Osteoblast (primary cell): ENCODE measurements around the gene SMIM14. TPM values are rescaled to one million over a fixed set of nuclear protein-coding genes. Genes with fewer than 3 reads are reported as not detected.
"Not testable (repeated sequence)": the region's sequence is repeated elsewhere in the genome, so short reads cannot be mapped to it uniquely, and the experiment has no call there.

ENCODE experiments used
- DNase-seq: peaks from one replicate; pipeline ENCODE4 v3.0.0; 2011; ENCODE audit warnings: low spot score, mixed read lengths; ENCODE audit not compliant: insufficient read length; ENCODE audit errors: missing footprints
- H2AFZ ChIP-seq: 2 replicates; pipeline ENCODE4 v1.6.0; 2011; ENCODE audit warnings: mild to moderate bottlenecking, low read length
- H3K27ac ChIP-seq: 2 replicates; pipeline ENCODE4 v1.5.1; 2011; ENCODE audit warnings: mild to moderate bottlenecking, low read depth, low read length, moderate library complexity
- H3K27me3 ChIP-seq: 2 replicates; pipeline ENCODE4 v1.6.0; 2012; ENCODE audit warnings: mild to moderate bottlenecking, control low read depth, inconsistent platforms, low read length, moderate library complexity; ENCODE audit not compliant: insufficient read depth
- H3K36me3 ChIP-seq: 2 replicates; pipeline ENCODE4 v1.5.1; 2011; ENCODE audit warnings: mild to moderate bottlenecking, low read length, control low read depth, moderate library complexity; ENCODE audit not compliant: insufficient read depth
- H3K4me1 ChIP-seq: 2 replicates; pipeline ENCODE4 v1.5.1; 2011; ENCODE audit warnings: mild to moderate bottlenecking, low read length, control low read depth, moderate library complexity; ENCODE audit not compliant: insufficient read depth
- H3K4me2 ChIP-seq: 2 replicates; pipeline ENCODE4 v1.6.0; 2011; ENCODE audit warnings: mild to moderate bottlenecking, low read length; ENCODE audit not compliant: insufficient read depth
- H3K4me3 ChIP-seq: fragments of 200-600 bp; sonication (generic); 3 replicates; pipeline ENCODE4 v1.5.1; 2012; ENCODE audit warnings: mild to moderate bottlenecking, low read length, inconsistent platforms; ENCODE audit not compliant: insufficient read depth
- H3K79me2 ChIP-seq: 2 replicates; pipeline ENCODE4 v1.6.0; 2012; ENCODE audit warnings: mild to moderate bottlenecking, low read length, control low read depth, inconsistent platforms; ENCODE audit not compliant: insufficient read depth
- H3K9me3 ChIP-seq: 2 replicates; pipeline ENCODE4 v1.5.1; 2011; ENCODE audit warnings: low read depth, low read length, control low read depth
- H4K20me1 ChIP-seq: 2 replicates; pipeline ENCODE4 v1.6.0; 2012; ENCODE audit warnings: mild to moderate bottlenecking, low read length, control low read depth; ENCODE audit not compliant: insufficient read depth
- CTCF ChIP-seq: IDR thresholded peaks from 2 replicates; pipeline ENCODE4 v1.5.1; 2011; ENCODE audit warnings: mild to moderate bottlenecking, low read depth, low read length, moderate library complexity; ENCODE audit errors: extremely low read depth
- total RNA-seq: library from RNA; depleted of rRNA; stranded (reverse); fragments of >200 nt; gene quantifications from 2 replicates; pipeline ENCODE4 v1.2.3, GENCODE V29; 2012

SMIM14 gene
- total RNA-seq, 1 donor: 61.5 TPM

DNA sequence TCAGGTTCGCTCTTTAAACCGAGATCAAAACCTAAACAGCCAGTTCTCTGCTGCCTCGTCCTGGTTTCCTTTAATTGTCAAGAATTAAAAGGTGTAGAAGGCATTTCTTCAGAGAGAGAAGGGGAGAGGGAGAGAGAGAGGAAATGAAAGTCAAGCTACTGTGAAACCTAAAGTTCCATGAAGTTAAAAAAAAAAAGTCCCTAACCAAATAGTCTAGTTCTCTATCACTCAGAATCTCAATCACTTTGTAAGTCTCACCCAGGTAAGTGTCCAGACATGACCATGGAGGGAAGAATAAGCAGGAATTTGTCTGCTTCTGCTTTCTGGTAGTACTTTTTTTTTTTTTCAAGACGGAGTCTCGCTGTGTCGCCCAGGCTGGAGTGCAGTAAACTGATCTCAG, 18.8 kb upstream of the SMIM14 start:
- Histone ChIP-seq H3K27ac (no peak overlapping the region), H4K20me1 (no peaks in the 10 kb centered on the region), H3K79me2 (no peaks in the 10 kb centered on the region), H3K4me2 (no peak overlapping the region), H2AFZ (no peak overlapping the region), H3K36me3 (no peaks in the 10 kb centered on the region), H3K27me3 (no peaks in the 10 kb centered on the region), H3K4me3 (no peak overlapping the region), H3K4me1 (peaks cover 7% of the 10 kb centered on the region), H3K9me3 (no peaks in the 10 kb centered on the region)
- no peak for DNase-seq
- TF ChIP-seq CTCF: no peak

- not testable (repeated sequence) for H3K4me1 ChIP-seq, H2AFZ ChIP-seq, H3K4me3 ChIP-seq, DNase-seq, H3K27ac ChIP-seq, H3K9me3 ChIP-seq, H3K36me3 ChIP-seq, H3K27me3 ChIP-seq, H3K79me2 ChIP-seq, H3K4me2 ChIP-seq, H4K20me1 ChIP-seq
These were observed 18.0 kb upstream of the SMIM14 start for GRCh38 chr4:39656638-39657037.

GRCh38 chr4:39655876-39656275, 17.2 kb upstream of the SMIM14 start:
- Histone ChIP-seq H3K4me1 (peaks cover 7% of the 10 kb centered on the region), H3K79me2 (no peaks in the 10 kb centered on the region), H3K4me2 (no peak overlapping the region), H3K27ac (no peak overlapping the region), H4K20me1 (no peaks in the 10 kb centered on the region), H2AFZ (no peak overlapping the region), H3K36me3 (no peaks in the 10 kb centered on the region), H3K9me3 (no peaks in the 10 kb centered on the region), H3K4me3 (no peak overlapping the region), H3K27me3 (no peaks in the 10 kb centered on the region)
- DNase-seq: peak; percentile 58
- no peak for TF ChIP-seq CTCF

DNA sequence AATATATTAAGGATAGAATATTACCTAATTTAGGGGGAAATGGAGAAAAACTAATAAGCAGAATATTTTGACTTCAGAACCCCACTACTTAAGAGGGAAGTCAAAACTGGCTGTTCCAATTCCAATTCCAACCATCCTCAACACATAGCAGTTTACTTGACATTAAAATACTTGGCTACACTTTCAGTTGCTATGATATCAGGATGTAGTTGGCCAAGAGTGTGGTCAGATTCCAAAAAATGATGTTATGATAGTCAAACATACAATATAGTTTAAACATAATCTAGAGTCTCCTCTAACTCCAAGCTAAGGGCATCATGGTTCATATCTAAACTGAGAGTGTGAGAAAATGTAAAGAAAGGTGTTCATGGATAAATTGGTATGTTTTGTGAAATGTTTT, 16.5 kb upstream of the SMIM14 start:
- no peaks in the 10 kb centered on the region for H3K27me3 ChIP-seq
- peaks cover 6% of the 10 kb centered on the region for H3K4me1 ChIP-seq
- no peaks in the 10 kb centered on the region for H3K79me2 ChIP-seq
- no peak for DNase-seq
- peak overlapping the region; percentile 6 for H2AFZ ChIP-seq
- no peaks in the 10 kb centered on the region for H4K20me1 ChIP-seq
- no peak for TF ChIP-seq CTCF
- no peaks in the 10 kb centered on the region for H3K9me3 ChIP-seq
- H3K36me3 ChIP-seq: no peaks in the 10 kb centered on the region
- H3K4me3 ChIP-seq: no peak overlapping the region
- no peak overlapping the region for H3K4me2 ChIP-seq
- no peak overlapping the region for H3K27ac ChIP-seq

- not testable (repeated sequence) for H3K36me3 ChIP-seq, H3K27me3 ChIP-seq, H4K20me1 ChIP-seq, H3K4me3 ChIP-seq, H3K4me1 ChIP-seq, H3K4me2 ChIP-seq, H3K79me2 ChIP-seq, H3K9me3 ChIP-seq, H3K27ac ChIP-seq, H2AFZ ChIP-seq, DNase-seq
These were observed 12.9 kb upstream of the SMIM14 start for GRCh38 chr4:39651586-39651985.
